HEK293 (cell line): ENCODE measurements around the gene PLA2G4C.
A peak's percentile ranks its signal among the peaks of the same experiment; 100 is the strongest.

Experiments used
- GFI1B ChIP-seq: fragments of 450-650 bp; formaldehyde crosslinking; IDR thresholded peaks from 2 replicates; pipeline ENCODE4 v1.5.1; 2016; ENCODE audit warnings: missing biosample characterization, missing genetic modification characterization
- HIC1 ChIP-seq: fragments of 450-650 bp; formaldehyde crosslinking; IDR thresholded peaks from 2 replicates; pipeline ENCODE4 v1.5.1; 2016; ENCODE audit warnings: missing biosample characterization, missing genetic modification characterization
- KLF8 ChIP-seq: fragments of 450-650 bp; formaldehyde crosslinking; IDR thresholded peaks from 2 replicates; pipeline ENCODE4 v1.5.1; 2016; ENCODE audit warnings: missing biosample characterization, missing genetic modification characterization
- OSR2 ChIP-seq: fragments of 450-650 bp; formaldehyde crosslinking; IDR thresholded peaks from 2 replicates; pipeline ENCODE4 v1.5.1; 2016; ENCODE audit warnings: missing biosample characterization, missing genetic modification characterization
- PATZ1 ChIP-seq: fragments of 450-650 bp; formaldehyde crosslinking; IDR thresholded peaks from 2 replicates; pipeline ENCODE4 v1.5.1; 2016; ENCODE audit warnings: missing biosample characterization, missing genetic modification characterization
- RBAK ChIP-seq: fragments of 450-650 bp; formaldehyde crosslinking; IDR thresholded peaks from 2 replicates; pipeline ENCODE4 v1.5.1; 2016; ENCODE audit warnings: missing biosample characterization, missing genetic modification characterization
- REST ChIP-seq: fragments of 450-650 bp; formaldehyde crosslinking; IDR thresholded peaks from 2 replicates; pipeline ENCODE4 v1.5.1; 2016; ENCODE audit warnings: missing biosample characterization, missing genetic modification characterization
- SALL2 ChIP-seq: fragments of 450-650 bp; formaldehyde crosslinking; IDR thresholded peaks from 2 replicates; pipeline ENCODE4 v1.5.0; 2017; ENCODE audit warnings: missing biosample characterization, mild to moderate bottlenecking, missing genetic modification characterization, borderline replicate concordance
- SCRT1 ChIP-seq: fragments of 450-650 bp; formaldehyde crosslinking; IDR thresholded peaks from 2 replicates; pipeline ENCODE4 v1.5.1; 2016; ENCODE audit warnings: missing biosample characterization, missing genetic modification characterization, borderline replicate concordance
- SP2 ChIP-seq: fragments of 450-650 bp; formaldehyde crosslinking; IDR thresholded peaks from 2 replicates; pipeline ENCODE4 v1.5.1; 2016; ENCODE audit warnings: missing biosample characterization, missing genetic modification characterization
- ZBTB49 ChIP-seq: fragments of 450-650 bp; formaldehyde crosslinking; IDR thresholded peaks from 2 replicates; pipeline ENCODE4 v1.5.1; 2016; ENCODE audit warnings: missing biosample characterization, missing genetic modification characterization, low read depth
- ZBTB7A ChIP-seq: fragments of 450-650 bp; formaldehyde crosslinking; IDR thresholded peaks from 2 replicates; pipeline ENCODE4 v1.5.1; 2016; ENCODE audit warnings: low read depth, missing biosample characterization, missing genetic modification characterization
- ZEB2 ChIP-seq: fragments of 450-650 bp; formaldehyde crosslinking; IDR thresholded peaks from 2 replicates; pipeline ENCODE4 v1.5.1; 2016; ENCODE audit warnings: missing biosample characterization, missing genetic modification characterization
- ZNF112 ChIP-seq: fragments of 450-650 bp; formaldehyde crosslinking; IDR thresholded peaks from 2 replicates; pipeline ENCODE4 v1.5.0; 2017; ENCODE audit warnings: missing biosample characterization, missing genetic modification characterization
- ZNF133 ChIP-seq: fragments of 450-650 bp; formaldehyde crosslinking; IDR thresholded peaks from 2 replicates; pipeline ENCODE4 v1.5.1; 2016; ENCODE audit warnings: missing biosample characterization, missing genetic modification characterization
- ZNF19 ChIP-seq: fragments of 450-650 bp; formaldehyde crosslinking; IDR thresholded peaks from 2 replicates; pipeline ENCODE4; 2016; ENCODE audit warnings: missing biosample characterization, missing genetic modification characterization, low read depth
- ZNF266 ChIP-seq: fragments of 450-650 bp; formaldehyde crosslinking; IDR thresholded peaks from 2 replicates; pipeline ENCODE4 v1.5.1; 2016; ENCODE audit warnings: missing biosample characterization, missing genetic modification characterization, low read depth
- ZNF341 ChIP-seq: fragments of 450-650 bp; formaldehyde crosslinking; IDR thresholded peaks from 2 replicates; pipeline ENCODE4; 2016; ENCODE audit warnings: low read depth, missing biosample characterization, missing genetic modification characterization
- ZNF350 ChIP-seq: fragments of 450-650 bp; formaldehyde crosslinking; IDR thresholded peaks from 2 replicates; pipeline ENCODE4 v1.5.0; 2017; ENCODE audit warnings: missing biosample characterization, mild to moderate bottlenecking, missing genetic modification characterization
- ZNF473 ChIP-seq: fragments of 450-650 bp; formaldehyde crosslinking; IDR thresholded peaks from 2 replicates; pipeline ENCODE4 v1.5.1; 2017; ENCODE audit warnings: missing biosample characterization, missing genetic modification characterization
- ZNF521 ChIP-seq: fragments of 450-650 bp; formaldehyde crosslinking; IDR thresholded peaks from 2 replicates; pipeline ENCODE4 v1.5.1; 2017; ENCODE audit warnings: missing biosample characterization, mild to moderate bottlenecking, missing genetic modification characterization
- ZNF544 ChIP-seq: fragments of 450-650 bp; formaldehyde crosslinking; IDR thresholded peaks from 2 replicates; pipeline ENCODE4 v1.5.0; 2017; ENCODE audit warnings: missing biosample characterization, missing genetic modification characterization
- ZNF555 ChIP-seq: fragments of 450-650 bp; formaldehyde crosslinking; conservative IDR thresholded peaks from 2 replicates; pipeline ENCODE4 v1.5.1; 2017; ENCODE audit warnings: missing biosample characterization, mild to moderate bottlenecking, missing genetic modification characterization, inconsistent platforms
- ZNF639 ChIP-seq: fragments of 450-650 bp; formaldehyde crosslinking; IDR thresholded peaks from 2 replicates; pipeline ENCODE4 v1.5.1; 2016; ENCODE audit warnings: missing biosample characterization, missing genetic modification characterization
- ZNF707 ChIP-seq: fragments of 450-650 bp; formaldehyde crosslinking; IDR thresholded peaks from 2 replicates; pipeline ENCODE4 v1.5.1; 2016; ENCODE audit warnings: missing biosample characterization, missing genetic modification characterization
- ZNF747 ChIP-seq: fragments of 450-650 bp; formaldehyde crosslinking; IDR thresholded peaks from 2 replicates; pipeline ENCODE4 v1.5.1; 2016; ENCODE audit warnings: missing biosample characterization, missing genetic modification characterization
- ZNF830 ChIP-seq: fragments of 450-650 bp; IDR thresholded peaks from 2 replicates; pipeline ENCODE4 v1.5.0; 2018; ENCODE audit warnings: missing biosample characterization, missing genetic modification characterization, low read depth, mild to moderate bottlenecking, moderate library complexity
- ZSCAN16 ChIP-seq: fragments of 450-650 bp; formaldehyde crosslinking; IDR thresholded peaks from 2 replicates; pipeline ENCODE4 v1.5.1; 2016; ENCODE audit warnings: missing biosample characterization, missing genetic modification characterization

The PLA2G4C gene

GRCh38 chr19:48110350-48110966 is at the start of gene PLA2G4C (continued):
- TF ChIP-seq ZBTB49 = no peak
- TF ChIP-seq PATZ1 (tag by site-specific recombination) = peak; percentile 45; the same call in 1 of the 2 replicates
- TF ChIP-seq ZNF555 (tag by site-specific recombination) = no peak
- no peak for TF ChIP-seq ZNF266 (tag by site-specific recombination)
- TF ChIP-seq ZNF747 = no peak
- peak; percentile 68 for TF ChIP-seq KLF8 (tag by site-specific recombination)
- peak; percentile 97 for TF ChIP-seq REST
- no peak for TF ChIP-seq SALL2 (tag by site-specific recombination)
- TF ChIP-seq ZNF341 (tag by site-specific recombination) = peak; percentile 93
- TF ChIP-seq RBAK (tag by site-specific recombination) = no peak
- TF ChIP-seq HIC1 (tag by site-specific recombination) = no peak
- no peak for TF ChIP-seq ZNF521 (tag by site-specific recombination)
- TF ChIP-seq ZNF544 = no peak
- TF ChIP-seq ZNF707 = no peak
- TF ChIP-seq ZBTB7A (tag by site-specific recombination) = no peak
- TF ChIP-seq ZSCAN16 (tag by site-specific recombination) = no peak
- no peak for TF ChIP-seq ZNF112 (tag by site-specific recombination)
- no peak for TF ChIP-seq ZNF133 (tag by site-specific recombination)
- peak; percentile 63; the same call in 1 of the 2 replicates for TF ChIP-seq ZEB2 (tag by site-specific recombination)
- no peak for TF ChIP-seq ZNF350
- TF ChIP-seq OSR2 (tag by site-specific recombination) = no peak
- TF ChIP-seq ZNF639 (tag by site-specific recombination) = no peak
- no peak for TF ChIP-seq ZNF19 (tag by site-specific recombination)
- no peak for TF ChIP-seq ZNF830 (tag by site-specific recombination)
- TF ChIP-seq GFI1B = no peak
- TF ChIP-seq SCRT1 (tag by site-specific recombination) = no peak
- no peak; the same call in 1 of the 2 replicates for TF ChIP-seq SP2 (tag by site-specific recombination)
- no peak for TF ChIP-seq ZNF473 (tag by site-specific recombination)
